GM19438 (cell line): ENCODE data around the gene RFX4.
"Not testable (repeated sequence)": the region's sequence is repeated elsewhere in the genome, so short reads cannot be mapped to it uniquely, and the experiment has no call there.

Experiments
- ATAC-seq: cut with Tn5 transposase; IDR thresholded peaks from one replicate; pipeline ENCODE4 v1.9.1; 2021; ENCODE audit warnings: low read depth; ENCODE audit not compliant: unreplicated experiment

Gene RFX4

DNA sequence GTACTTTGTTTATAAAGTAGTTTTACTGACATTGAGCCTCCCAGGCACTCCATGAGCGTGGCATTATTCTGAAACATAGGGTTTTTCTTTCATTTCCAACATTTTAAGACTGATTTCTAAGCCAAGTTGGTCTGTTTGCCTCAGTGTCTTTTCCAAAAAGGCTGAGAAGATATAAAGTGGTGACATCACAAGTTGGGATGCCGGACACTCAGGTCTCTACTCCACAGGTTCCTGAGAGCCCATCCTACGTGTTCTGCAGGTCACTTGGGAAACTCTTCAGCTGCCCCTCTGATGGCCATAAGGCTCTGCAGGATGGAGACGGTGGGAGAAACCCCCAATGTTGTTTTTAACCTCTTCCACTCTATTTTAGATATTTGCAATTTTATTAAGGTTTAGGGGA lies 6.0 kb downstream of the RFX4 start:
- no peak for ATAC-seq

- no peak for ATAC-seq
Observed at GRCh38 chr12:106590601-106591000, 7.8 kb downstream of the RFX4 start.

- ATAC-seq: no peak
Observed at GRCh38 chr12:106594447-106594846, 11.6 kb downstream of the RFX4 start.

DNA sequence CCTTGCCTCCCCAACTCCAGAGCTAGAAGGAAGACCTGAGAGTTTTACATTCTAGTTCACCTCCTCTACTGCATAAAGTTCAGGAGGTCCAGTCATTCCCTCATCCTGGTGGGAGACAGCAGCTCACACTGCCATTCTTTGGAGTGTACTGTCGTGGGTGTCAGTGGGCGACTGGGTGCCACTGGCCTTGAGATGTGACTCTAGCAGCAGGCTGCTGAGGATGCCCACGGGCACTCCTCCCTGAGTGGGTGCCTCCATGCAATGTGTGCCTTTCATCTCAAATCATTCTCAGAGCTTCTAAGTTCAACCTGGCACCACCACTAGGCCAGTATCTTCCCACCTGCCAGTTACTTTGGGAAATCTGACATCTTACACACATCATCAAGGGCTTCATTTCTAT lies 12.5 kb downstream of the RFX4 start:
- ATAC-seq: no peak

DNA sequence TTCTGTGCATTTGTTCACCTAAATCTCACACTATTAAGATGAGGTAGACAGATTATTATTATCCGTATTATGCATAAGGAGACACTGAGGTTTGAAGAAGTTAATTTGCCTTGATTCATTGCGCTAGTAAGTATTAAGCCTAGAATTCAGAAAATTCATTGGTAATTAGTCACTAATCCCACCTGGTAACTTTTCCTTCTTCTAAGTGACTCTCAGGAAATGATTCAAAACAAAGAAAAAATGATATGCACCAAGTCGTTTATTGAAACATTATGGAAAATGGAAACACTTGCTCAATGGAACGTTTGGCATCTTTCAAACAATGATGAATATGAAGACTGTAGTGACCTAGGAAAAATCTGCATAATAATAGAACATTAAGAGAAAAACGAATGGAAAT lies 15.2 kb downstream of the RFX4 start:
- ATAC-seq: no peak

GRCh38 chr12:106599302-106599701 lies 16.5 kb downstream of the RFX4 start:
- no peak for ATAC-seq

- ATAC-seq: no peak
Observed at GRCh38 chr12:106600503-106600902, 17.7 kb downstream of the RFX4 start.

GRCh38 chr12:106601031-106601430 lies 18.2 kb downstream of the RFX4 start:
- no peak for ATAC-seq

GRCh38 chr12:106601496-106601895 lies 18.7 kb downstream of the RFX4 start:
- no peak for ATAC-seq

- ATAC-seq: no peak
Observed at GRCh38 chr12:106602076-106602475, 19.3 kb downstream of the RFX4 start.

GRCh38 chr12:106605254-106605653 lies 22.4 kb downstream of the RFX4 start:
- ATAC-seq: no peak

DNA sequence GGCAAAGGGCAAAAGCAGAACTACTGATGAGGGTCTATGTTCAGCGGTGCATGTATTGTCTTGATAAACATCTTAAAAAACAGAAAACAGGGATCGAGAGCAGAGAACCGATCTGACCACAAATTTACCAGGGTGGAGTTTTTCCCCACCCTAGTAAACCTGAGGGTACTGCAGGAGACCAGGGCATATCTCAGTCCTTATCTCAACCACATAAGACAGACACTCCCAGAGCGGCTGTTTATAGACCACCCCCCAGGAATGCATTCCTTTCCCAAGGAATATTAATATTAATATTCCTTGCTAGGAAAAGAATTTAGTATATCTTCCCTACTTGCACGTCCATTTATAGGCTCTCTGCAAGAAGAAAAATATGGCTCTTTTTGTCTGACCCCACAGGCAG lies 37.8 kb downstream of the RFX4 start:
- not testable (repeated sequence) for ATAC-seq

- ATAC-seq: no peak
Observed at GRCh38 chr12:106625976-106626375, 43.2 kb downstream of the RFX4 start.

DNA sequence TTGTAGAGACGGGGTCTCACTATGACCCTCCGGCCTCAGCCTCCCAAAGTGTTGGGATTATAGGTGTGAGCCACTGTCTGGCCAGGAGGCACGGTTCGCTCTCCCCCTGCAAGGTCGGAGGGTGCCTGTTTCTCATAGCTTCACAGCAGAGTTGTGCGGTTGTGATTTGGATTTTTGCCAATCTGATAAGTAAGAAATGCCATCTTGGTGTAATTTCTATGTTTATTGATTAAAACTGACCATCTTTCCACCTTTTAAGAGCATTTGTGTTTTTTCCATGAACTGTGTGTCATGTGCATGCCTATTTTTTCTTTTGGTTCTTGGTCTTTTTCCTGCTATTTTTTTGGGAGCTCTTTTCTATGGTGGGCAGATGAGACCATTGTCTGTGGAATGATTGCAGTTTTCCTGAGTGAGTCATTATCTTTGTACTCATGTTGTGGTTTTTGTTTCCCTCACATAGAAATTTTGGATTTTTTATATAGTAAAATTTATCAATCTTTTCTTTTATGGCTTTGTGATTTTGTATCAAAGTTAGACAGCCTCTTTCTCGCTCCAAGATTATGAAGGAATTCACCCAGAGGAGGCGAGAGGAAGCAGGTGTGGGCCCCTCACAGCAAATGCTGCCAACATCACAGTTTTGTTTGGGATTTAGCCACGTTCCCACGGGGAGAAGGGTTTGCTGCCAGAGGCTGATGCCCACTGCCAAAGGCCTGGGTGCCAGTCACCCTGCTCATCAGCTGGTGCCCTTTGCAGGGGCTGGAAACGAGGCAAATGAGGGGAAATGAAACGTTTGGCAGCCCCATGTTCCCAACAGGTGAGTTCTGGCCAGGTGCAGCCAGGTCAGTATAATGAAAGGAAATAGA lies 47.2 kb downstream of the RFX4 start:
- no peak for ATAC-seq

- ATAC-seq: no peak
Observed at GRCh38 chr12:106631150-106631549, 48.3 kb downstream of the RFX4 start.

- no peak for ATAC-seq
Observed at GRCh38 chr12:106631797-106632196, 49.0 kb downstream of the RFX4 start.

GRCh38 chr12:106632797-106633450 lies 50.1 kb downstream of the RFX4 start:
- no peak for ATAC-seq

- no peak for ATAC-seq
Observed at GRCh38 chr12:106633451-106633823, 50.6 kb downstream of the RFX4 start.

DNA sequence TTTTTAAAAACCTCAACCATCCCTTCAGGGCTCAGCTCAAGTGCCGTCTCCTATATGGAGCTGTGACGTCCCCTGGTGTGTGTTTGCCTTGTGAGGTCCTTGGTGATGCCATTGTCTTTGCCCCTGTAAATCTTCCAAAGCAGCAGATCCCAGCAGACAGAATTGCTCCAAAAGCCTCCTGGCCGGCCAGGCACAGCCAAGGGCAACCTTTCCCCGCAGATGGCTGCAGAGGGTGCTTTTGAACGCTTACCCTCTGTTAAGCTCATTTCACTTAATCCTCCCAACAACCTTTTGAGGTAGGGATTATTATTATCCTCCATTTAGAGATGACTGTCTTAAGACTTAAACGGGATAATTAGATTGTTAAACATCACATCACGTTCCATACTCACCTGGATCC lies 51.4 kb downstream of the RFX4 start:
- ATAC-seq: no peak

DNA sequence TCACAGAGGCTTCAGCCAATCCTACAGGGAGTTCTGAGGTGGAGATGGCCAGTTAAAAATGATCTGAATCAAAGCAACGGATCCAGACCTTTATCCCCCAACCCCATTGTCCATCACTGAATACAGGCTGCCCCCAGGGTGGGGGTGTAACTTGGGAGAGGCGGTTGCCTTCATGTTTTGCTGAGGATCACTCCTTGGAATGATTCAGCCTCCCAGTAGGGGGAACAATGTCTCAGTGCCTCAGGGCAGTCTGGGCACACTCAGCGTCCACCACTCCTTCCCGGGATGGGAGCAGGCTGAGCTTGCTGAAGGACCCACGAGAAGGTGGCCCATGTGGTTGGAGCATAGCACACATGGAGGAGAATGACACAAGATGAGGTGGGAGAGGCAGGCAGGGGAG lies 60.2 kb downstream of the RFX4 start:
- ATAC-seq: no peak

DNA sequence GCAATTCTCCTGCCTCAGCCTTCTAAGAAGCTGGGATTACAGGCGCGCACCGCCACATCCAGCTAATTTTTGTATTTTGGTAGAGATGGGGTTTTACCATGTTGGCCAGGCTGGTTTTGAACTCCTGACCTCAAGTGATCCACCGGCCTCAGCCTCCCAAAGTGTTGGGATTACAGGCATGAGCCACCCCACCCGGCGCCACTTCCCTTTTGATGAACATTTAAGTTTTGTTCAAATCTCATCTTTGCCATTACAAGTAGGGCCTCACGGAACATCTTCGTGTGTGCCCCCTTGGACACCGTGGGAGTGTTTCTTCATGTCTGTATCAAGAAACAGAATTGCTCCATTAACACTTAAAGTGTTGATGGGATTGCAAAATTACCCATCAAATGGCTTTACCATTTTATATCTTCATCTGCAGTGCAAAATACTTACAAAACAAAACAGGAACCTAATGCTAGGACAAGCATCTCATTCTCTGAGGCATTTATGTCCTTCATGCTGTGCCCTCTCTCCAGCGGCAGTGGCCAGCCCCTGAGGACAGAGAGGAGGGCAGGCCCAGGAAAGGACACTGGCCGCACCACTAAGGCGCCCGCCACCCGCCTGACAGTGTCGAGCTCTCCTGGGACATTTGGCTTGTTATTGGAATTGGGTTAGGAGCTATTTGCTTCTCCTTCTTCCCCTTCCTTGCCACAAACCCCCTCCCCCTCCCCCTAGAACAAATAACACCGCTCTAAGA lies 61.7 kb downstream of the RFX4 start:
- no peak for ATAC-seq

DNA sequence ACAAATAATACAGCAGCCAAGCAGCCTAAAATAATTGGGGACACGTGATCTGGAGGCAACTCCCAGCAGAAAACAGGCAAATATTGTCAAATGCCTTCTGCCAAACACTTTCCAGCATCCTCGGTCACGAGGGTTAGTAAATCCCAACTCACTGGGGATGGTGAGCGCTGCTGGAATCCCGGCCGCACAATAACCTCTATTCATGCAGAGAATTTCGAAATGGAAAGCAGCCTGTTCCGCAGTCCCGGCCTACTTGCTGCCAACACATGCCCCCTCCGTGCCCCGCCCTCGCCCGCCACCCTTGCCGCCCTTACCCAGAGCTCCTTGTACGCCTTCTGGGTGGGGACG lies 62.2 kb downstream of the RFX4 start:
- ATAC-seq: no peak
